Effector memory CD4-positive, alpha-beta T cell (primary cell): ENCODE data around the gene BRF1.

Source experiments
- DNase-seq, 3 donors: peaks; one replicate each; pipeline ENCODE4 v3.0.0-alpha.2; 2020
- H3K27ac ChIP-seq: 2 replicates; pipeline ENCODE4 v1.7.0; 2013; ENCODE audit warnings: mild to moderate bottlenecking, low read length, moderate library complexity; ENCODE audit not compliant: insufficient read depth, poor library complexity, severe bottlenecking
- H3K27me3 ChIP-seq: replicated peaks from 2 replicates; pipeline ENCODE4 v1.7.0; 2013; ENCODE audit warnings: mild to moderate bottlenecking, low read length; ENCODE audit not compliant: insufficient read depth, control insufficient read depth, poor library complexity, severe bottlenecking
- H3K36me3 ChIP-seq: 2 replicates; pipeline ENCODE4 v1.7.0; 2013; ENCODE audit warnings: mild to moderate bottlenecking, low read length, moderate library complexity; ENCODE audit not compliant: control insufficient read depth, insufficient read depth
- H3K4me1 ChIP-seq: 2 replicates; pipeline ENCODE4 v1.7.0; 2013; ENCODE audit warnings: low read length, mild to moderate bottlenecking; ENCODE audit not compliant: control insufficient read depth, insufficient read depth, poor library complexity, severe bottlenecking
- H3K4me3 ChIP-seq: 2 replicates; pipeline ENCODE4 v1.7.0; 2013; ENCODE audit warnings: low read length, low read depth, mild to moderate bottlenecking; ENCODE audit not compliant: insufficient read depth, poor library complexity, severe bottlenecking
- H3K9me3 ChIP-seq: 2 replicates; pipeline ENCODE4 v1.7.0; 2013; ENCODE audit warnings: mild to moderate bottlenecking, low read length, moderate library complexity; ENCODE audit not compliant: control insufficient read depth

The BRF1 gene

DNA sequence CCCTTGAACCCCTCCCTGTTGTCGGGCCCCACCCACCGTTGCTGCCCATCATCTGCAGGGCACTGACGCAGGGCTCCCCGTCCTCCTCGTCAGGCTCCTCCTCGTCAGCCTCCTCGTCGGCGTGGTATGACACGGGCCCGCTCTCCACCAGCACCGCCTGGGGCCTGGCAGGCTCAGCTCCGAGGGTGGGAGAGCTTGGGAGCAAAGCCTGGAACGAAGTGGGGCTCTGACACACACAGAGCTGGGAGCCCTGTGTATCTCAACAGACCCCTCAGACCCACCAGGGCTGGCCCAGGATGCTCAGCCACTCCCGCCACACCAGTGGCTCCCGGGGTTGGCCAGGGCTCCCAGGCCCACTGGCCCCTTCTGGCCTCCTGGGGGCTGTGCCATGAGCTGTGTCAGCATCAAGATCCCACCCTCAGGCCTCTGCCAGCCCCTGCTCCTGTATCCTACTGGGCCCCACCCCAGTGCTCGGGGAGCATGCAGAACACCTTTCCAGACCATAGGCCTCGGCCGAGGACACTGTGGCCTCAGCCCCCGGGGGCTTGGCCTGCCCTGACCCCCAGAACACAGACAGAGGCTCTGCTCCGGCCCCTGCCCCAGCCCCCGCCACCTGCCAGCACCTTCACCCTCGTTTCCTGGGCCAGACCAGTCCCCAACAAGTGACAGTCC, 89.6 kb downstream of the BRF1 start:
- peaks cover 9% of the 10 kb centered on the region for H3K36me3 ChIP-seq

DNA sequence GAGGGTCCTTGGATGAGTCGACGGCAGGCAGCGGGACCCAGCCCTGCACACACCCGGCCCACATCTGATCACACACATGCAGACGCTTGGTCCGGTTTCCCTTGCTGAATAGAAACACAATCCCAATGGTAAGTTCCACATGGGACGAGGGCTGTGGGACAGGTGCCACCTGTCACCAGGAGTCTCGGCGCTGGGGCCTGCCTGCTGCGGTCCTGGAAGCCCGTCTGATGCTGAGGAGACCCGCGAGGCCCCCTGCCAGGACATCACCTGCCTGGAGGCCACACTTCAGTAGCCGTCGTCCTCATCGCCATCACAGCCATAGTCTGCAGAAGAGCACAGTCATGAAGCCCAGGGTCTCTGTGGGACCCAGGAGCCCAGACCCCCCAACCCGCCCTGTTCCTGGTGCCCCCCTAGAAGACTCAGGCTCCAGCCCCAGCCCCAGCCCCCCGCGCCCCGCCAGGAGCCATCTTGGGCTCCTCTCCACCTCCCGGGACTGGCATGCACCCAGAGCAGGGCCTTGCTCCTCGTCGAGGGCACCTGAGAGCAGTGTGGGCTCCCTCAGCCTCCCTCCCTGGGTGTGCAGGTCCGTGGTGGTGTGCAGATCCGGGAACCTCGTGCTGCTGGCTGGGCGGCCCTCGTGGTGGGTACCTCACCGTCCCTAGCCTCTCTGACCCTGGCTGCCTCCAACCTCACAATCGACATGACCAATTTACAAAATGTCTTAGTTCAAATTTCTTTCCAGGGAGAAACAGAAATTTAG, 90.4 kb downstream of the BRF1 start:
- no peaks in the 10 kb centered on the region for H3K27me3 ChIP-seq
- H3K36me3 ChIP-seq: peaks cover 9% of the 10 kb centered on the region
- no peak overlapping the region for H3K4me3 ChIP-seq
- H3K4me1 ChIP-seq: no peaks in the 10 kb centered on the region
- DNase-seq: no peak
- H3K27ac ChIP-seq: no peak overlapping the region
- H3K9me3 ChIP-seq: no peaks in the 10 kb centered on the region

More for the DNA sequence above, 89.6 kb downstream of the BRF1 start:
- Histone ChIP-seq H3K27me3 (no peaks in the 10 kb centered on the region), H3K4me3 (no peak overlapping the region), H3K9me3 (no peaks in the 10 kb centered on the region), H3K4me1 (no peaks in the 10 kb centered on the region), H3K27ac (no peak overlapping the region)
- DNase-seq: no peak

DNA sequence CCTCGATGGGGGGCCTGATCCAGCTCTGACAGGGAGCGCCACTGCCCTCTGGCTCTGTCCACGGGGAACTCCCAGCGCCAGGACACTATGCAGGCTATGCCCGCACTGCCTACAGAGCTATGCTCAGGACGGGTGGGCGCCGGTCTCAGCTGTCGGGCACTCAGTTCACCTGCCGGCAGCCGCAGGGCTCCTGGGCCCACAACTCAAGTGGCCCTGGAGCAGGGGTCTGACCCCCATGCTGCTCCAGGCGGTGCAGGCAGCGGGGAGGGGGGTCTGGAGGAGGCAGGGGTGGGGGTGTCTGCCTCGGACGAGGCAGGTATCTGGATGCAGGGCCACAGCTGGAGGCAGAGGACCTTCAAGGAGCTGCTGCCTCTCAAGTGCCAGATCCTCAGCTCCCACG, 91.2 kb downstream of the BRF1 start:
- H3K27me3 ChIP-seq: no peaks in the 10 kb centered on the region
- no peak for DNase-seq
- no peak overlapping the region for H3K27ac ChIP-seq
- no peaks in the 10 kb centered on the region for H3K4me1 ChIP-seq
- H3K4me3 ChIP-seq: no peak overlapping the region
- peaks cover 9% of the 10 kb centered on the region for H3K36me3 ChIP-seq
- no peaks in the 10 kb centered on the region for H3K9me3 ChIP-seq

DNA sequence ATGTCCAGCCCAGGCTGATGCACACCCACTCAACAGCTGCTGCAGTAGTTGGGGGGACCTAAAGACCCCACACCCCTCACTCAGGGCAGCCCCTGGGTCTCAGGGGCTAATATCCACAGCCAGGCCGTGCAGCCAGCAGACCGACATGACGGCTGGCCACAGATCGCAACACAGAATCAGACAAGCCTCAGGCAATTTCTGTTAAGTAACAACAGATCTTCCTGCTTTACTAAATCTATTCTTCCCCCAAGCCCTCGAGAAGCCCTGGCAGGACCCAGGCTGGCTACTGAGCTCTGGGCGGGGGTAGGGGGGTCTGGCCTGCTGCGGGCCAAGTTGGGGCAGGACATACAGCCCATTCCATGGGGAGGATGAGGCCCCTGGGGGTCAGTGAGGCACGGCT, 91.7 kb downstream of the BRF1 start:
- Histone ChIP-seq H3K27me3 (no peaks in the 10 kb centered on the region), H3K36me3 (peaks cover 9% of the 10 kb centered on the region), H3K4me1 (no peaks in the 10 kb centered on the region), H3K4me3 (no peak overlapping the region), H3K27ac (no peak overlapping the region), H3K9me3 (no peaks in the 10 kb centered on the region)
- DNase-seq: no peak

DNA sequence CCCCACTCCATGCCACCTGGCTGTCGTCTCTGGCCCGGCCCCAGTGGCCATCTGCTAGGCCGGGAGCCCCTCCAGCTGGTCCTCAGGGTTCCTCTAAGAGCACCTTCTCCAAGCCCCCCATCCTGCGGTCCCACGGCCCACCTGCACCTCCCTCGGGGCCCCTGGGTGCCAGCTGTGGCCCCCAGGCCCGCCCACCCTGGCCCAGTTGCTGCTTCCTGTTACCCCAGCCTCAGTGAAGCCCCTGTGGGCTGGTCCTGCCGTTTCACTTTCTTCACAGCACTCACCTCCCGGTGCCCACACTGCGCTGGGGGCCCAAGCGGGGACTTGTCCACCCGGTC, 92.1 kb downstream of the BRF1 start:
- Histone ChIP-seq H3K4me1 (no peaks in the 10 kb centered on the region), H3K27ac (no peak overlapping the region), H3K27me3 (no peaks in the 10 kb centered on the region), H3K36me3 (peaks cover 9% of the 10 kb centered on the region), H3K4me3 (no peak overlapping the region), H3K9me3 (no peaks in the 10 kb centered on the region)
- DNase-seq: no peak

DNA sequence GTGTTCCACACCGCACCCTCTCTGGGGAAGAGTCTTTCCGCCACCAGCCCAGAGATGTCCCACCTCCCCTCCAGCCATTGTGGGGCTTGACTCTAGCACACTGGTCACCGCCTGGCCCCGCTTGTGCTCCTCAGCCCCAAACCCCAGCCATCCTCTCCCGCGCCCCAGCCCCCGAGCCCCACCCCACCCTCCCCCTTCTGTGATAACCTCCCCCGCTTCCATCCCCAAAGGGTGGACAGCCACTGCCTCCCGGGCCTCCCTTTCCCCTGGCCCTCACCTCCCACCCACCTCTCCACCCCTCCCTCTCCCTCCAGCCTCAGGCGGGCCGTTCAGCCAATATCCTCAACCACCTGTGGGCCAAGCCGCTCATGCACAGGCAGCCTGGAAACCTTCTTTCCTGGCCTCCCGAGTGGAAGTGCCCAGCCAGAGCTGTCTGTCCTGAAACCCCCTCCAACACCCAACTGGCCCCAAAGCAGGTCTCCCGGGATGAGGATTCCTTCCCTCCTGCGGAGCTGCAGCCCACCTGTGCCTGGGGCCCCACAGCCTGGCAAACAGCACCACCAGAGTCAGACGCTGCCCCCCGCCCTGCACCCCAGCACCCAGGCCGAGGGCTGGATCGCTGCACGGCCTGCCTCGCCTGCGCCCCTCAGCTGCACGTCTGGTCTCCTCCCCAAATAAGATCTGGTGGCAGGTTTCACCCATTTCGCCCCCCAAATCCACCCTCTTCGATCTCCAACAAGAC, 92.6 kb downstream of the BRF1 start:
- H3K4me3 ChIP-seq: no peak overlapping the region
- H3K36me3 ChIP-seq: peaks cover 9% of the 10 kb centered on the region
- H3K4me1 ChIP-seq: no peaks in the 10 kb centered on the region
- no peaks in the 10 kb centered on the region for H3K9me3 ChIP-seq
- H3K27me3 ChIP-seq: no peaks in the 10 kb centered on the region
- H3K27ac ChIP-seq: no peak overlapping the region
- DNase-seq: no peak

DNA sequence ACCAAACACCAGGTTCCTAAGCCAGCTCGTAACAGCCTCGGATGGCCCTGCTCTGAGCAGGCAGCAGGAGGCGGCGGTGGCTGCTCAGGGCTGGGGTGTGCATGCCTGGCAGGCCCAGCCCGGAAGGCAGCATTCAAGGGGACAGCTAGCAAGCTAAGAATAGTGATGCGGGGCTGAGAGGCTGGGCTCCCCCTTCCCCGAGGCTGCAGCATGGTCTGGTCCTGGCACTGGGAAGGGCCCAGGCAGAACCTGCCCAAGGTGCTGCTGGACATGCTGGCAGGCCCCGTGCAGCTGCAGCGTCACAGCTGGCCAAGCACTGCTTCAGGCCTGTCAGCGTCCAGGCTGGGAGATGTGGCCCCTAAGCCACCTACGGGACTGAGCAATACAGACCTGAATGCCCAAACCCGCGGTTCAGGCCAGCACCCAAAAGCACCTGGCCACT, 93.3 kb downstream of the BRF1 start:
- H3K9me3 ChIP-seq: no peaks in the 10 kb centered on the region
- no peak overlapping the region for H3K4me3 ChIP-seq
- H3K27me3 ChIP-seq: no peaks in the 10 kb centered on the region
- no peak overlapping the region for H3K27ac ChIP-seq
- peaks cover 3% of the 10 kb centered on the region for H3K4me1 ChIP-seq
- peaks cover 9% of the 10 kb centered on the region for H3K36me3 ChIP-seq
- no peak for DNase-seq

DNA sequence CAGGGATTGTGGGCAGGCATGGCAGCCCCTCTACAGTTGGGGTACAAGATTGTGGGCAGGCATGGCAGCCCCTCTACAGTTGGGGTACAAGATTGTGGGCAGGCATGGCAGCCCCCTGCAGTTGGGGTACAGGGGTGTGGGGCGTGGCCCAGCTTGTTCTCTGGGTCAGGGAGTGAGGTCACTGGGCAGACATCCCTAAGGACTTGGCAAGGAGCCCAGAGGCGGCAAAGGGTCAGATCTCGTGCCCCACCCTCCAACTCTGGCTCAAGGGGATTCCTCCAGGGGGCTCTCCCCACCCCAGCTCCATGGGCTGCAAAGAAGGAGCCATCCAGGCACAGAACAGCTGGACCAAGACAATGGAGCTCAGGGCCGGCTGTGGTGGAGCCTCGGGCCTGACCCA, 93.9 kb downstream of the BRF1 start:
- Histone ChIP-seq H3K27ac (no peak overlapping the region), H3K9me3 (no peaks in the 10 kb centered on the region)

DNA sequence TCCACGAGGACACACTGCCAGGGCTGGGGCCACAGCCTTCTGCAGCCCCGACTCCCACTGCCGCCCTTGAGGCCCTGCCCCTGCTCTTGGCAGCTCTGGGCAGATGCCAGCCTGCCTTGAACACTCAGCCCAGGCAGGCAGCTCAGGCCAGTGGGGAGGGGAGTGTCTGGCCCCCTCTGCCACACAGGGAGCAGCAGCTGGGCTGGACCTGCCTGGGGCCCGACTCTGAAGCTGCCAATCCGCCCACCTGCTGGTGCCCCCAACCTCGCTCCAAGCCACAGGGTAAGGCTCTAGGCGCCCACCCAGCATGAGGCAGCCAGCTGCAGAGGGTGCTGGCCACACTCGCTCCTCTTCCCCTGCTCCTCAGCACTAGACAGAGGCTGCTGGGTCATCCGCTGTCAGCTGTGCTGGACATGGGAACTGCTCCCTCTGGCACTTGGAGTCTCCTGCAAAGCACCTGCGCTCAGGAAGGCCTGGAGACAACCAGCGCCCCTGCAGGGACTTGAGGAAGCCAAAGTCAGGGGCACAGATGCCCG, 95.1 kb downstream of the BRF1 start:
- Histone ChIP-seq H3K9me3 (no peaks in the 10 kb centered on the region), H3K27ac (no peak overlapping the region), H3K36me3 (no peaks in the 10 kb centered on the region), H3K4me1 (peaks cover 16% of the 10 kb centered on the region), H3K4me3 (no peak overlapping the region), H3K27me3 (no peaks in the 10 kb centered on the region)
- DNase-seq: no peak

More for the DNA sequence above, 93.9 kb downstream of the BRF1 start:
- Histone ChIP-seq H3K36me3 (peaks cover 9% of the 10 kb centered on the region), H3K4me1 (peaks cover 9% of the 10 kb centered on the region), H3K4me3 (no peak overlapping the region), H3K27me3 (no peaks in the 10 kb centered on the region)
- no peak for DNase-seq
